Fibroblast of pulmonary artery (primary cell): ENCODE results near the gene MRPS12.

Experiments used
- DNase-seq: peaks from one replicate; pipeline ENCODE4 v3.0.0-alpha.2; 2010; ENCODE audit warnings: low read depth
- H3K4me3 ChIP-seq: replicated peaks from 2 replicates; pipeline ENCODE4 v1.5.1; 2011; ENCODE audit warnings: low read depth, mild to moderate bottlenecking, control low read depth, low read length, moderate library complexity
- CTCF ChIP-seq: IDR thresholded peaks from 2 replicates; pipeline ENCODE4 v1.5.1; 2011; ENCODE audit warnings: mild to moderate bottlenecking, control low read depth, low read length, inconsistent platforms; ENCODE audit errors: missing control alignments

Gene MRPS12

DNA sequence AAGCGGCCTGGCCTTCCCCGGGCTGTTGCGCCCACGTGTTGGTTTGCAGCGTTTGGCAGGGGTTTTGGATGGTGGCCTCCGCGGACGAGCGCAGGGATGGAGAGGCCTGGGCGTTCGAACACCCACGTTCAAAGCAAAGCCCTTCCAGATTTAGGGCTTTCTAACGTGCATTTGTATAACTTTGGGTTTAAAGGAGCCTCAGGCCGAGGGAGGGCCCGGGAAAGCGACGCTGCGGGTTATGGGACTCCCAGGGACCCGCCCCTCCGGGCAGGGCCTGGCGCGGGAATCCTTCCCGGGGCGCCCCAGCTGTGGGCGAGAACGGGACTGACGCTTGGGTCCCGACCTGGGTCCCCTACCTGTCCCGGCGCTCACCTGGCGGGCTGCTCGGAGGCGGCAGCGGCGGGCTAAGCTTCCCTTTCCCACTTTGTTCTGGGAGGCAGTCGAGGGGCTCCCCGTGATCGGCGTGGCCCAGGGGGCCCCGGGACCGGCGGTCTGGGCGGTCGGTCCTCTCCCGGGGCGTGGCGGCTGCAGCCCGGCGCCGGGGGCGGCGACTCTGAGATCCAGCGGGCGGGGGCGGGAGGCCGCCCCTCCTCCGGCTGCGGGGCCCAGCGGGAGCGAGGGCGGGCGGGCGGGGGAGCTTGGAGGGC is 44.6 kb downstream of the MRPS12 start, which contains the start of gene FBXO17:
TSS of gene FBXO17 (minus strand) at position 529 of the 647 bp plus-strand sequence. CDS start 25,423 bp downstream, outside the sequence.
- peak; percentile 67 for DNase-seq
- H3K4me3 ChIP-seq: peak within 1 kb of the TSS; percentile 72
- no peak for TF ChIP-seq CTCF

DNA sequence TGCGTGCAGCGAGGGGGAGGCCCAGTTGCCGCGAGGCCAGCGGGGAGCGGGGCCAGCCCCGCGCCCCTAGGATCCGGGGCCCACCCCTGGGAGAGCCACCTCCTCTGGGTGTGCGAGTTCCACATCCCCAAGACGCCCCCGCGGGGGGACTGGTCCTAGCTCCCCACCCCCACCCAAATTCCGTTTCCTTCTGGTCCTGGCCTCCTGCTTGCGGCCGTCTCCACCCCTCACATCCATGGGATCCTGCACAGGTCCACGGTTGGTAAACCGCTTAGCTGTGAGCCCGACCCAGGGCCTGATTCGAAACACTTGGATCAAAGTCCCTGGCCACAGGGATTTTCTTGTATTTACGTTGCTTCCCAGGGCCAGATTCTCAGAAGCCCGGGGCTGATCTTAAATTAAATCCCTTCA is 45.1 kb downstream of the MRPS12 start:
- H3K4me3 ChIP-seq: peak overlapping the region; percentile 72
- no peak for TF ChIP-seq CTCF
- peak; percentile 43 for DNase-seq

GRCh38 chr19:38977445-38978325 is 46.9 kb downstream of the MRPS12 start:
- H3K4me3 ChIP-seq: no peak overlapping the region
- DNase-seq: no peak
- TF ChIP-seq CTCF: no peak

- H3K4me3 ChIP-seq: no peak overlapping the region
- no peak for TF ChIP-seq CTCF
- no peak for DNase-seq
Observed at GRCh38 chr19:38978326-38978689, 47.6 kb downstream of the MRPS12 start.

DNA sequence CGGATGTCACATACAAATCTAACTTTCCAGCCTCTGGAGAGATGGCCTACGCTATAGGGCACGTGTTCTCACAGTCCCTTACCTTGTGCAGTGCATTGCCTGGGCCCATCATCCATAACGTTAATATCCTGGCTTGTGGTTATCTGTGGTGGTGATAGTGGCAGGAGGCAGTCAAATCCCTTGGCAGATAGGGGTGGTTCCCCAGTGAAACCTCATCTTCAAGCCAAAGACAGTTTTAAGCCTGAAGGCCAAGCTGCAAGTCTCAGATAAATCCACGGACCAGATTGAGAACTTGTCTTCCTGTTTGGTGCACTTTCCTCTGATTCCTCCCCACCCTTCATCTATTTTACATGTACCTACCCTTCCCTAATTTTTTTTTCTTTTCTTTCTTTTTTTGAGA is 49.1 kb downstream of the MRPS12 start:
- no peak for TF ChIP-seq CTCF
- H3K4me3 ChIP-seq: no peak overlapping the region
- DNase-seq: no peak

GRCh38 chr19:38980583-38981374 is 50.0 kb downstream of the MRPS12 start:
- no peak overlapping the region for H3K4me3 ChIP-seq
- DNase-seq: no peak
- no peak for TF ChIP-seq CTCF
